IMR-90 (cell line): ENCODE results near the gene TEDC2. TPM values are rescaled to one million over a fixed set of nuclear protein-coding genes. Genes with fewer than 3 reads are reported as not detected.

Experiments
- microRNA-seq, 2 experiments: library from miRNA; stranded (forward) in 1 of 2; unstranded in 1 of 2; fragments of 10-50 nt in 1 of 2; fragments of <30 nt in 1 of 2; gene quantifications in 1 of 2; microRNA quantifications in 1 of 2; one replicate each; pipeline versions ENCODE3 to v1.1.0; 2013 to 2020; ENCODE audit not compliant: insufficient read depth in 1 of 2, insufficient read length in 1 of 2, unreplicated experiment in 1 of 2
- polyA plus RNA-seq, 3 experiments: library from polyadenylated mRNA; depleted of rRNA; stranded (reverse); fragments of >200 nt; gene quantifications; 2 replicates each; pipeline ENCODE4 v1.2.3, GENCODE V29; 2012; ENCODE audit warnings: low replicate concordance in 1 of 3
- small RNA-seq, 5 experiments: library from RNA; depleted of rRNA; stranded (forward); fragments of <200 nt; gene quantifications; one replicate each; pipeline ENCODE3, GENCODE V24; 2012
- total RNA-seq: library from RNA; depleted of rRNA; stranded (reverse); fragments of >200 nt; gene quantifications from 2 replicates; pipeline ENCODE4 v1.2.3, GENCODE V29; 2012; rRNA removed

Gene TEDC2
- total and polyA plus RNA-seq, 2 of the 4 experiments (the other 2 are of a cell fraction): 3.6 to 7.3 TPM

Small RNA genes lying within 50 kb of the gene (microRNA-seq; reads per million reads assigned to microRNA genes)
- gene MIR6767 (ENCODE audit: unreplicated experiment) (not detected), gene MIR6768 (ENCODE audit: insufficient read depth in 1 of 2, insufficient read length in 1 of 2, unreplicated experiment in 1 of 2) (0 to 1.0 reads per million in 2 experiments)

Small RNA genes lying within 50 kb of the gene (small RNA-seq; reads per million reads assigned to genes)
- gene MIR6768: 0 to 2.0 (median 0) reads per million in 5 experiments

Other genes with a start within 250 kb of the TEDC2 start
- gene BRICD5, start 249.2 kb upstream of the TEDC2 start, total RNA-seq: 0.18 and 0.28 TPM in 2 replicates
- gene BRICD5, start 249.2 kb upstream of the TEDC2 start, polyA plus RNA-seq (2012; rRNA removed): 0.94 and 1.5 TPM in 2 replicates
- gene PGP, start 245.3 kb upstream of the TEDC2 start, total RNA-seq: 4.1 and 5.8 TPM in 2 replicates
- gene PGP, start 245.3 kb upstream of the TEDC2 start, polyA plus RNA-seq (2012; rRNA removed): 9.4 and 13.5 TPM in 2 replicates
- 13.1 and 25.0 TPM in 2 replicates for gene E4F1, start 236.5 kb upstream of the TEDC2 start, total RNA-seq
- gene E4F1, start 236.5 kb upstream of the TEDC2 start, polyA plus RNA-seq (2012; rRNA removed): 33.0 and 39.6 TPM in 2 replicates
- 0.18 and 0.28 TPM in 2 replicates for gene DNASE1L2, start 223.7 kb upstream of the TEDC2 start, total RNA-seq
- gene DNASE1L2, start 223.7 kb upstream of the TEDC2 start, polyA plus RNA-seq (2012; rRNA removed): 0.75 and 1.5 TPM in 2 replicates
- gene ECI1, start 208.5 kb upstream of the TEDC2 start, total RNA-seq: 20.3 TPM in 2 replicates
- 30.1 and 42.0 TPM in 2 replicates for gene ECI1, start 208.5 kb upstream of the TEDC2 start, polyA plus RNA-seq (2012; rRNA removed)
- gene RNPS1, start 192.0 kb upstream of the TEDC2 start, total RNA-seq: 57.5 and 65.0 TPM in 2 replicates
- 192 and 194 TPM in 2 replicates for gene RNPS1, start 192.0 kb upstream of the TEDC2 start, polyA plus RNA-seq (2012; rRNA removed)
- 0.18 TPM in 1 of 2 replicates, not detected in the other for gene ABCA3, start 119.4 kb upstream of the TEDC2 start, total RNA-seq
- gene ABCA3, start 119.4 kb upstream of the TEDC2 start, polyA plus RNA-seq (2012; rRNA removed): 0.22 and 0.32 TPM in 2 replicates
- gene CCNF, start 30.7 kb upstream of the TEDC2 start, total RNA-seq: 19.2 and 20.1 TPM in 2 replicates
- gene CCNF, start 30.7 kb upstream of the TEDC2 start, polyA plus RNA-seq (2012; rRNA removed): 7.8 and 8.2 TPM in 2 replicates
- 0.18 and 0.28 TPM in 2 replicates for gene NTN3, start 11.2 kb downstream of the TEDC2 start, total RNA-seq
- 0.38 and 0.72 TPM in 2 replicates for gene NTN3, start 11.2 kb downstream of the TEDC2 start, polyA plus RNA-seq (2012; rRNA removed)
- 7.5 and 8.6 TPM in 2 replicates for gene TBC1D24, start 15.0 kb downstream of the TEDC2 start, total RNA-seq
- 13.4 and 16.2 TPM in 2 replicates for gene TBC1D24, start 15.0 kb downstream of the TEDC2 start, polyA plus RNA-seq (2012; rRNA removed)
- 8.4 and 8.6 TPM in 2 replicates for gene ATP6V0C, start 53.8 kb downstream of the TEDC2 start, total RNA-seq
- 107 and 108 TPM in 2 replicates for gene ATP6V0C, start 53.8 kb downstream of the TEDC2 start, polyA plus RNA-seq (2012; rRNA removed)
- 10.0 and 10.6 TPM in 2 replicates for gene AMDHD2, start 60.3 kb downstream of the TEDC2 start, total RNA-seq
- gene AMDHD2, start 60.3 kb downstream of the TEDC2 start, polyA plus RNA-seq (2012; rRNA removed): 30.3 and 30.8 TPM in 2 replicates
- gene CEMP1, start 71.3 kb downstream of the TEDC2 start, total RNA-seq: not detected in 2 replicates
- not detected in 2 replicates for gene CEMP1, start 71.3 kb downstream of the TEDC2 start, polyA plus RNA-seq (2012; rRNA removed)
- 10.6 and 11.4 TPM in 2 replicates for gene PDPK1, start 77.9 kb downstream of the TEDC2 start, total RNA-seq
- gene PDPK1, start 77.9 kb downstream of the TEDC2 start, polyA plus RNA-seq (2012; rRNA removed): 24.3 and 27.3 TPM in 2 replicates
- gene KCTD5, start 222.4 kb downstream of the TEDC2 start, total RNA-seq: 17.2 and 19.4 TPM in 2 replicates
- gene KCTD5, start 222.4 kb downstream of the TEDC2 start, polyA plus RNA-seq (2012; rRNA removed): 38.9 and 56.2 TPM in 2 replicates